ENCODE results near the gene NUAK2. TPM values are rescaled to one million over a fixed set of nuclear protein-coding genes. Genes with fewer than 3 reads are reported as not detected.
A peak's percentile ranks its signal among the peaks of the same experiment; 100 is the strongest.

Gene NUAK2
- total and polyA plus RNA-seq, 2 of the 8 experiments (the other 6 are each of a cell fraction or from before 2014, with no cell fraction given), result 9.4 to 12.9 TPM

- TF ChIP-seq GTF2F1 (IDR thresholded peaks at IDR 0.05; ENCODE audit: borderline replicate concordance, low read depth, low read length) (no peak), ATF2 (IDR thresholded peaks at IDR 0.05; ENCODE audit: low read length) (peak; percentile 83; the same call in 1 of the 2 replicates), ATF3 (IDR thresholded peaks at IDR 0.05; ENCODE audit: insufficient read depth, low read depth, low read length) (peak; percentile 89), ZNF274 (IDR thresholded peaks at IDR 0.05; ENCODE audit: borderline replicate concordance, extremely low read depth, low read length) (no peak)
Observed at GRCh38 chr1:205294175-205294917, 27.2 kb downstream of the NUAK2 start (continued).
